Retina (tissue), 1 donor: ENCODE results near the gene PFKFB4.

Experiments used
- DNase-seq: peaks from one replicate; pipeline ENCODE4 v3.0.0-alpha.2; 2016

PFKFB4 gene

DNA sequence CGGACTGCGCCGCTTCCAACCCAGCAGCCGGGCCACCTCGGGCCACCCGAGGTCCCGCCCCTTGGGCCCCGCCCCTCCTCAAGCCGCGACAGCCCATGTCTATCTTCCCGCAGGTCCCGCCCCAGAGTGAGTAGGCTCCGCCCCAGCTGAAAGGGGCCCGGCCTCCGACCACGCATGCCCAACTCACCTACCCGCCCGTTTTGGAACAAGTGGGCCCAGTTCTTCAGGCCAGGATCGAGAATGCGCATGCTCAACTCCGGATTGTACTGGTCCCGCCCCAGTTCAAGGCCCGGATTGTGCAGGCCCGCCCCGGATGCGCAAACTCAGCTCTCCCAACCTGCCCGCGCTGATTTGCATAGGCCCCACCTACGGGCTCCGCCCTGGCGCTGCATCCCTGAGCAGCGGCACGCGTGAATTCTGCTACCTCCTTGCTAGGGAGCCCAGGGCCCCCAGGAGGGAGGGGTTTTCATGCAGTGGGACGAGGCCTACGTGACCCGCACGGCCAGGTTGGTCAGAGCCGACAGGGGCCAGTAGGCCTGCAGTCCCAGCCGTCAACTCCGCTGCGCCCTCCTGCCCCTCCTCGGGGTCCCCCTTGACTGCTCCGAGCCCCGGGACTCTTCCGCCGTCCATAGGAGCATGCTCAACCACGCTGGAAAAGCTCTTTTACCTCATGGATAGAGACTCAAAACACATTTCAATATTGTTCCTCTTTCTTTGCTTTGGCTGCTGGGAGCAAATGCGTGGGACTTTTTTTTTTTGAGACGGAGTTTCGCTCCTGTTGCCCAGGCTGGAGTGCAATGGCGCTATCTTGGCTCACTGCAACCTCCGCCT, at the start of gene PFKFB4:
PFKFB4 (minus strand) TSS at position 8 of the 831 bp plus-strand sequence. CDS start 26 bp downstream, outside the sequence.
- peak; percentile 96 for DNase-seq

DNA sequence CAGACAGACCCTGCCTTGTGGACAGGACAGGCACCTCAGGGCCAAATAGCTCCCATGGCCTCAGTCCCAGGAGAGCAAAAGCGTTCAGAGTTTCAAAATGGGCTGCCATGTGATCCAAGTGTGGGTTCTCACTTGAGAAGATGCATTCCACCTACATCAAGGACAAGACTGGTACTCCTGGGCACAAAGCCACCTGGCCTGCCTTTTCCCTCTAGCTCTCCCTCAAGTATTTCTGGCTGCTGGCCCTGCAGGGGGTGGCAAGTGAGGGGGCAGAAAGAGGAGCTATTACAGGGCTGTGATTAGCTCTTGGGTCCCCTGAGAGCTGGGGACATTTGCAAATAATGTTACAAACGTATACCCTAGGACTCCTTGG, 45.0 kb upstream of the PFKFB4 start:
- no peak for DNase-seq

DNA sequence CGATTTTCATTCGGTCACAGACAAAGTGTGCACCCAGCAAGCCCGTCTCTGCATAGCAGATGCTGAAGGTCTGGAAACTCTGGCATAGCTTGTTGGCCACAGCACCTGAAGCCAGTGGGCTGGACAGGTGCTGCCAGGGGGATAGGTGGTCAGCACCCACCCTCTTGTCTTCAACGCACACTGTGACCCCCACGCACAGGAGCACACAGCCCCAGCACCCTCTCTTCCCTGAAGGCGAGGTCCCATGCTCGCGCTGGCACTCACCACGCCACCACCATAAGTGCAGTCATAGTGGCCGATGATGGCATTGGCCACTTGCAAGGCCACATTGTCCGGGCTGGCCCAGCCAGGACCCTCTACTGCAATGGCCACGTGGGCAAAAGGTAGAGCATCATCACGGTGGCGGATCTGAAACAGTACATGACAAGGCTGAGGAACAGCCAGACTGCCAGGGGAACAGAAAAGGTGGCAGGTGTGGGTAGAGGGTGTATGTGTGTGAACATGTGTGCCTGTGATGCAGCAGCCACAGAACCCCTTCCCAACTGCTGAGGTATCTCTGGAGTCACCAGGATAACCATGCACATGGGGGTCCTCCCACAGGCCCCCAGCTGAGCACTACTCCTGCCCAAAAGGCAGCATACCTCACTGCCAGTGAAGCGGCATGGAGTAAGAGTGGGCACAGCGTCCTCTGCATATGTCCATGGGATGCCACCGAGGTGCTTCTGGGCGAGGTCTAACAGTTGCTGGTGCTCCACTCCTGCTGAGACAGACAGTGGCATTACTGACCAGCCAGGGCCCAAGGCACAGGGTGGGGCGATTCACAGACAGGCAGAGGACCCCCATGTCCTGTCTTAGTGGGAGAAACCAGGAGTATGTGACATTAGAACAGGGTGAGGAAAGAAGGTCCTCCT, 44.4 kb upstream of the PFKFB4 start:
- no peak for DNase-seq

DNA sequence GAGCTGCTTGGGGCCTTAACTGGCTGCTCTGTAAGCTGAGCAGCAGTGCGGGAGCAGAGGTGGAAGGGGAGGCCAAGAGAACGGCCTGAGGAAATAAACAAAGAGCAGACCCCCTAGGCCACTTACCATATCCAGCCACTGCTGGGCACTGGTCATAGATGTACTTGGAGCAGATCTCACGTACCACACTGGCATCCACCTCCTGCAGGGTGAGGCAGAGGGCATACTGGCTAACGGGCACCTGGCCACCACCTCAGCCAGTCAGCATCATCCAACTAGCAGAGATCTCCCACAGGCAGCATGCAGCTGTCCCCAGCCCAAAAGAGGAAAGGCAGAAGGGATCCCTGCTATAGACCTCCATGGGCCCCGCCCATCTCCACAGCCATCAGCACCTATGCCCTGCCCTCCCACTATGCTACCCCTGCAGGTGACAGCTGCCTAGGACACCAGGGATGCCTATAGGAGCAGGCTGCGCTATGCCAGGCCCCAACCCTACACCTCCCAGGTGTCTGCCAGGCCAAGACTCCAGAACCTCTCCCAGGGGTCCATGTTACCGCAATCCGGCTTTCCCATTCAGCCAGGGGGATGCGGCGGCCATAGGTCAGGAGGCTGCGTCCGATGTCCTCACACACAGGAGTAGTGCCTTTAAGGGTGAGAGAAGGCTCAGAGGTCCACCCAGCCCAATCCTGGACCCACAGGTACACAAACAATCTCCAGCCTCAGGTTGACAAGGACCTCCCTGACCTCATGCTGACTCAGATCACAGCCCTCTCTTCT, 43.1 kb upstream of the PFKFB4 start:
- no peak for DNase-seq

DNA sequence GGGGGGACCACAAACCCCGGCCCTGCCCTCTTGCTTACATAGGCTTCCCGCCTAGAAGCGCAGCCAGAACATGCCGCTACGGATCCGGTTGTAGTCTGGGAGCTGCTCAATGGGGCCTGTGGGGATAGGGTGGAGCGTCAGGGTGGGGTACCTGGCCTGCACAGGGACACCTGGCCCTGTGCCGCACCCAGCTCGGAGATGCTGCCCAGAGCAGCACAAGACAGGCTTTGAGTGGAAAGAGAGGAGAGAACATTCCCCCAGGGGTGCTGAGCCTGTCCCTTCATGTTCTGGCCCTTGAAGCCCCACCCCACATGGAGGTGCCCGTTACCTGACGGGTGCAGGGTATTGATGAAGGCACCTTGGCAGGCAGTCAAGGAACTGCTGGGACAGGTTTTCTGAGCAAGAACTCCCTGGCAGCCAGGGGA, 42.5 kb upstream of the PFKFB4 start:
- DNase-seq: no peak

DNA sequence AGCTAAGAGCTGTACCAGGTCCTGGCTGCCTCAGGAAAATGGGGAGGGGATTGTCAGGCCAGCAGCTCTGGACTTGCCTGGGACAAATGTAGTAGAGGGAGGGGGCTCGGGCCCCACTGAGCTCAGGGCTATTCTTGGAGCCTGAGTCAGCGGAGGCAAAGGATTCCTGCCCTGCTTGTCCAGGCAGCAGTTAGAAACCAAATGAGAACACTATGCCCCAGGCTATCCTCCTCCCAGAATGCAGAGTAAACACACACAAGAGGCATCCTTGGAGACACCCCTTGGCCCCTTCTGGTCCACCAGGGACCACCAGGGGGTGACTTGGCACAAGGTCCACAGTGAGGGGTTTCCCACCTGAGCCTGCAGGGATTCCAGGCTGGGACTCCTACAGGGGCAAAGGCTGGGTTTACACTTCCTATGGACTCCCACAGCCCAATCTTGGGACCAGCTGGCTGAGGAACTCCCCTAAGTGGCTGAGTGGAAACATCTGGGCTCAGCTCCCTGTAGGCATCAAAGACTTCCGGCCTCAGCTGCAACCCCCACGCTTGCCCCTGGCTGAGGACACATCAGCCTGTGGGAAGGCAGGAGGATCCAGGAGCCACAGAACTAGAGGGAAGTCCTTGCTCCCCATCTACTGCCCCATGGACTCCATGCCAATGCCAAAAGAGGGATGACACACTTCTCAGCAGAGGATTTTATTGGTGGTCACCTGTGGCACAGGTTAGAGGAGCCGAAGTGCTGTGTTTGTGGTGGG, 41.9 kb upstream of the PFKFB4 start:
- DNase-seq: no peak

DNA sequence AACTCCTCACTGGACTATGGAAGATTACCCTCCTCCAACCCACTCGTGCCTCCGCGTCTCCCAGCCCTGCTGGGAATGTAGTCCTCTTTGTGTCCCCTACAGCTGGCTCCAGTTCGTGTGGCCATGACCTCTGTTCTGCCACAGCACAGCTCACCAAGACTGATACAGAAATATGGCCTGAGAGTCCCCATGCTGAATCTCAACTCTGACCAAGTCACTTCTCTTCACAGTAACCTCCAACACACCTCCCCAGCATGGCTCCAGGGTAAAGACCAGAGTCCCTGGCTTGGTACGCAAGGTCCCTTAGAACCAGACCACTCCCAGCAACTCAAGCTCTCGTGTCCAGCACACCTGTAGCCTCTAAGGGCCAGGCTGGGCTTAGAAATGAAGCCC, 40.8 kb upstream of the PFKFB4 start:
- no peak for DNase-seq

DNA sequence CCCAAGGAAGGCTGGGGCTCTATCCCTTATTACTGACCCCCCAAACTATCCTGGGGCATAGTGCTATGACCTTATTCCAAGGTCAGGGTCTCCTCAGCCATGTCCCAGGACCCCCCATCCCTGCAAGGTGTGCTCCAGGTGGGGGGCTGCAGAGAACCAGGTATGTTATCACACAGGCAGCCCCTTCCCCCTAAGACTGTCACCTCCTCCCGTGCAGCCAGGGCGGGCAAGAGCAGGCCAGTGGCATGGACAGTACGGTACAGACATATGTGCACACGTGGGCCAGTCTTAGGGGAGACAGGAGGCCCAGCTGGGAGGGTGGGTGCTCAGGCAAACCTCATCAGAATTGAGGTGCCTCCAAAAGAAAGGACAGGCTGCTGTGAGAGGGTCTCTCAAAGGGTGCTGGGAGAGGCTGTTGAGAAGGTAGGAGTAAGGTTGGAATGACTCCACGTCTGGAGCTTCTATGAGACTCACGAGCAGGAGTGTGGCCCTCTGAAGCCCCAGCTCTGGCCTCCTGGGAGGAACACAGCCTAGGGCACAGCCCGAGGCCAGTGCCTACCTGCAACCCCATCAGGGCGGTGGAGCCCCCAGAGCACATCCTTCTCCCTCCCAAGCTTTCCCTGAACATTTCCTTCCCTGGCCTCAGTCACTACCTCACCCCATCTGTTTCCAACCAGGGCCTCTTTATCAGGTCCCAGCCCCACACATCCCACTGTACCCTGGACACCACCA, 40.2 kb upstream of the PFKFB4 start:
- no peak for DNase-seq

DNA sequence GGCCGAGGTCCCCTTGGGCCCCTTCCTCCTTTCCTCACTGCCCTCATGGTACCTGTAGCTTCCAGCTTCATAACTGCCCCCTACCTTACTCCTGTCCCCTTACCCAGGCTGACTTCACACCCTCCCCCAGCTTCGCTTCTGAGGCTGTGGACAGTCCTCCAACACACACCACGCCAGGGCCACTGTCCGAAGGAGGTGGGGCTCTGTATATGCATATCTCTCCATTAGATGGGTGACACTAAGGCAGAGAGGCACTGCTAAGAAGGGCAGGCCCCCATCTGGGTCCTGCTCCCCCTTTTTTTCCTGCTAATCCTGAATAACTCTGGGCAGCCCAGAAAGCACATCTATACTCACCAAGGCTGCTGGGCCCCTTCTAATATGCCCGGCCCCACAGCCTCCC, 39.6 kb upstream of the PFKFB4 start:
- no peak for DNase-seq

DNA sequence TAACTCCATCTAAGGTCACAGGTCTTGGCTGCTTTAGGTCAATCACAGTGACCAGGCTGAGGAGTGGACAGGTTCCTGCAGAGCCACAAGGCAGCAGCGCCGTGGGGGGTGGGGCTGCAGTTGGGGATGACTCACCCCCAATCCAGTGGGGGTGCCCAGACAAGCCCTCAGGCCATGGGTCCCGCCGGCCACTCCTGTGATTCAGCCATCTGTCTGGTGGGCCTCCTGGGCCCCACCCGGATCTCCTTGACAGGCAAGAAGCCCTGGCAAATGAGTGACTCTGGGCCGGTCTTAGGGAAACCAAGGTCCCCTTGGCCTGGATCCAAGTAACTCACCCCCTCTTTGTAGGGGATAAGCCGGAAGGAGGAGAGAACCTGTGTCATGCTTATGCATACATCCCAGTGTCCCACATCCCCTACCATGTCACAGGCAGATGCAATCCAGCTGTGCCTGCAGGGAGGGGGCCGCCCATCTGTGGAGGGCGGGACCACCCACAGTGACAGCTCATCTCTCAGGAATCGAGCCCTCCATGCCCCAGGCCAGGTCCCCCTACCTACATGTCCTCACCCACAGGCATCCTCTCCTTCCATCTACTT, 39.0 kb upstream of the PFKFB4 start:
- DNase-seq: peak; percentile 43

DNA sequence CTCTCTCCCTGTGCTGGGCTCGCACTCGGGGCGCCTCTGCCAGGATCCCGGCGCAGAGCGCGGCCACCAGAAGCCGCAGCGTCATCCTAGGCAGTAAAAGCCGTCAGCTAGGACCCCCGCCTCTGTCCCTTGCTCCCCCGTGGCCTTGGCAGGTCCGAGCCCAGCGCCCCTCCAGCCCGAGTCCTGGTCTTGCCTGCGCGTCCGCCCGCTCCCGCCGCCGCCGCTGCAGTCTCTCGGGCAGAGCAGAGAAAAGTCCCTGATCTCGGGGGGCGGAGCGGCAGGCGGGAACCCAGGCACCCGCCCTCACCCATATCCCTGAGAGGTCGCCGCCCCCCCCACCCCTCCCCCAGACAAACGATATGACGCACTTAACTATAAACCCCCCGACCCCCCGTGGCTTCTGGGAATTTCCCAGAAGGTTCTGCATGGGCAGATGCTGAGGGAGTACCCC, 38.5 kb upstream of the PFKFB4 start, which contains the start of gene COL7A1:
COL7A1 (minus strand) TSS at position 255 of the 451 bp plus-strand sequence; CDS start at position 85, 170 bp downstream.
- no peak for DNase-seq

DNA sequence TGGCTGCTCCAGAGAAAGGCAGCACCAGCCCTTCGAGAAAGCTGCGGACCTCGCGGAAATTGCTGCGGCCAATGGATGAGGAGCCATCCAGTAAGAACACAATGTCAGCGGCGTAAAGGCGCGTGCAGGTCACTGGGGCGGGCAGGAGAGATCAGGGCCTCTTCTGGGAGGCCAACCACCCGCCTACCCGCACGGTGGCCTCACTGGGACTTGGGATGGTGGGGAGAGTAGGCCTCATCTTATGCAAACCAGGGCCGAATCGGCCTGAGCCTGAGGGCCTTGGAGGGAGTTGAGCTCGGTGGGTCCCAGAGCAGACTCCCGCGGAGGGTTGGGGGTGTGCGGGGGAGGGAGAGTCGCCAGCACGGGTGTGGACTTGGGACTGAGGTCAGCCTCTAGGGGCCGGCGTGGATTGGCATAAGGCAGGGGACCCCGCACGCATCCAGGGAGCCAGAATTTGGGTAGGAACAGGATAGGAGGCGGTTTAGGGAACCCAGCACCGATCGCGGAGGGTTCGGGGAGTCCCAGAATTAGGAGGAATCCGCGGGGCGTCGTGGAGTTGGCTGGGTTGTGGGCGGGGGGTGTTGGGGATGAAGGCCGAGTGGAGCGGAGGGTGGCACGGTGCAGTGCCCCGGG, 37.9 kb upstream of the PFKFB4 start:
- DNase-seq: peak; percentile 54

DNA sequence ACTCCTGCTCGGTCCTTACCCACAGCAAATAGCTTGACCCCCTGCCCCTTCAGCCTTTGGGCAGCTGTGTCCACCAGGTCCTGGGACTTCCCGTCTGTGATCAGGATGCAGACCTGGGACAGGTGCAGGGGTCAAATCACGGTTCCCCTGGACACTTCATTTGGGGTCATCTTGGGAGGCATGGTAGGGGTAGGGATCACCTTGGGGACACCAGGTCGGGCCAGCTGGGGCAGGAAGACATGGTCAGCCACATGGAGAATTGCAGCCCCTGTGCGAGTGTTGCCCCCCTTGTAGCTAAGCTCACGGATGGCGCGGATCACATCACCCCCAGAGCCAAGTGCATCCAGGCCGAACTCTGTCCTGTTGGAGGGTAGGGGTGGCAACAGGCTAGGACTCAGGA, 36.7 kb upstream of the PFKFB4 start:
- DNase-seq: no peak

DNA sequence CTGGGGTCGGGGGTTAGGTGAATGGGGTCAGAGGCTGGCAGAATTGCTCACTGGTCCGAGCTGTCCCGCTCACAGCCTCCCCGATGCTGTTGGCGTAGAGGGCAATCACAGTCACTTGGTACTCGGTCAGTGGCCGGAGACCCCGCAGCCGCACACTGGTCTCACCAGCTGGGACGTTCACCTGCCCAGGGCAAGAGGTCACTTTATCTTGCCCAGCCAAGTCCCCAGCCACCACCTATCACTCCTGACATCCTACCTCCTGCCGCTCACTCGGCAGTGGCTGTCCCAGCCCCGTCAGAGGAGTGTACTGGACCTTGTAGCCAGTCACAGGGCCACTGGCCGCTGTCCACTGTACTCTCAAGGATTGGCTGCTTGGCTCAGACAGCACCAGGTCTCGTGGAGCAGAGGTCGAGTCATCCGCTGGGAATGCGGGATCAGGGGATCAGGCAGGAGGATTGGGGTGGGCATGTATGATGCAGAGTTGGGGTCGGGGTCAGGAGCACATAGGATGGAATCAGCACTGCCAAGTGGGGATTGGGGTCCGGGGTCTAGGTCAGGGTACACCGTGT, 36.0 kb upstream of the PFKFB4 start:
- no peak for DNase-seq

DNA sequence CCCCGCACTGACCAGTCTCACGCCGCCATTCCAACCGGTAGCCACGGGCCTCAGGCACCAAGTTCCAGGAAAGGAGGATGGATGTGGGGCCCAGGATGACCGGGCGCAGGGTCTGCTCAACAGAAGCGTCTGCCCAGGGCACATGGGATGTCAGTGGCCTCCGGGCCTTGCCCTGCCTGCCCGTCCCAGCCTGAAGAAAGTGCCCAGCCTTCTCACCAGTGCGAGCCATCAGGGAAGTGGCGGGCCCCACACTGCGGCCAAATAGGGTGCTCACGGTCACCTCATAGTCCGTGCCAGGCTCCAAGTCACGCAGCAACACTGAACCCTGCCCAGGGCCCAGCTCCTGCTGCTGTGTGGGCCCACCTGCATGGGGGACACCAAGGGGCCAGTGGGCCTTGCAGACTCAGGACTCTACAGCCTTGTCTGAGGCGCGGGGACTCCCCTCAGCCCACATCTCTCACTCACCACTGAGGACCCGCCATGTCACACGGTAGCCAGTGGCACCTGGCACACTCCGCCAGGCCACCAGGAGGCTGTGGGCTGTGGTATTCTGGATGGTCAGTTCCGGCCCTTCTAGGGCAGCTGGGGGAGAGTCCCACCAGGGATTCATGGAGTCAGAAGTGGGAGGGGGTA, 35.4 kb upstream of the PFKFB4 start:
- DNase-seq: no peak

DNA sequence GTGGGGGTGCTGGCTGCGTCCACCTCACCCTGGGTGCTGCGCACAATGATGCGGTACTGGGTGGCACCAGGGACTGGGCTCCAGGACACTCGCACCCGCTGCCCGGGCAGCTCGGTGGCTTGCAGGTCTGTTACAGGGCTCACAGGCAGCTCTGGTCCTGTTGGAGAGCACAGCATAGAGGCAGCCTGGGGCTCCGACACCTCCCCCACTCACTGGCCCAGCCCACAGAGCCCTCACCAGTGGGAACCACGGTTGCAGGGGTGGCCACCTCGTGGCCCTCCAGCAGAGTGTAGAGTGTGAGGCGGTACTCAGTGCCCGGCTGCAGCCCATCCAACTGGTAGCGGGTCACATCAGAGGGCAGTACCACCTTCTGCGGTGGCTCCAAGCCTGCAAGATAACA, 34.8 kb upstream of the PFKFB4 start:
- no peak for DNase-seq

DNA sequence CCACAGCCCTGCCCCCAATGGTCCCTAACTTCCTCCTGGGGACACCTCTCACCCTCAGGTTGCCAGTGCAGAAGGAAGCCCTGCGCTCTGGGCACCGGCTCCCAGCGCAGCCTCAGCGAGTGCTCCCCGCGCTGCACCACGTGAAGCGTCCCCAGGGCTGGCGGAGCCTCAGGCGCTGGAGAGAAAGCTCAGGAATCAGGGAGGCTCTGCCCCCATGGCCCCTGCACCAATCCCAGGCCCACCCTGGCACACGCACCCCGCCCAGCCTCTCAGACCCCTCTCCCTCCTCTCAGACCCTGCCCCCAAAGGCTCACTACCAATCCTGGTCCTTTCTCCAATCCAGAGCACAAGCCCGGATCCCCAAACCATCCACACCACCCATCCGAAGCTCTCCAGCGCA, 31.6 kb upstream of the PFKFB4 start:
- no peak for DNase-seq

DNA sequence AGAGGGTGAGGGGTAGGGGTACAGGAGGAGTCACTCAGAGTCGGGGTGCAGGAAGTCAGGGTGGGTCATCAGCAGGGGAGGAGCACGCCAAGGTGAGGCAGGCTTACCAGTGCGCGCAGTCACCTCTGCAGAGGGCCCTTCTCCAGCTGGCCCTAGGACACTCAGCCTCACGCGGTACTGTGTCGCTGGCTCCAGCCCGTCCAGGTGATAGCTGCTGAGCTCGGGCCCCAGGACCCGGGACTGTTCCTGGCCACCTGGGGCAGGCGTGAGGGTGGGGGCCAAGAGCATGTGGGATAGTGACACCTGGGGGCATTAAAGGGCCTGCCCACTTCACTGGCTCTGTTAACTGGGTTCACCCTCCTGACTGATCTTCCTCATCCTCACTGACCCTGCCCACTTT, 31.1 kb upstream of the PFKFB4 start:
- no peak for DNase-seq

DNA sequence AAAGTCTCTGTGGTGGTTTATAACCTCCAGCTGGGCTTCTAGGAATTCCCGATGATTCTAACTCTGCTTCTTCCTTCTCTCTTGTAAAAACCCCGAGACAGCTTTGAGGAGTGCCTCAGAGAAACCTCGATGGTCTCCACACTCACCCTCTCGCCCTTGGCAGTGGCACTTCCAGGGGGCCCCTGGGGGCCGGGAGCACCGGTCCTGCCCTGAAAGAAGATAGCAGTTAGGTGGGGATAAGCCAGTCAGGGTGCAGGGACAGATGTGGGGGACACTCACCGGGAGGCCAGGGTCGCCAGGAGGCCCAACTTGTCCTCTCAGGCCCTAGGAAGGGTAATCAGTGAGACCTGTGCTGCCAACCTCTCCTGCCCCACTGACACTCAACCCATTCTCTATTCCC, 28.8 kb upstream of the PFKFB4 start:
- no peak for DNase-seq

DNA sequence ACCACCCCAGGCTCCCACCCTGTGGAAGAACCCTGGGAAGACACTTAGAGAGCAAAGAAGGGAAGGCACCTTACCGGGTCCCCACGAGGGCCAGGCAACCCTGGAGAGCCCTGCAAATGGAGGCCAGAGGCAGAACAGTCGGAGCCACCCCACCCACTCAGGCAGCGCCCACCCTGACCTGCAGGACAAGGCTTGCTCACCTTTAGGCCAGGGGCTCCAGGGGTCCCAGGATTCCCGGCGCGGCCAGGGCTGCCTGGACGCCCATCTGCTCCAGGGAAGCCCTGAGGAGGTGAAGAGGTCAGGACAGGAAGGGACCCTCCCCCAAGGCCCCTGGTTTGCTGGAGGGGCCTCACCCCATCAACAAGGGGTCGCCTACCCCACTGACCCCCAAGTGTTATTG, 28.2 kb upstream of the PFKFB4 start:
- no peak for DNase-seq
